ENCODE data around the gene FEZF2.

The FEZF2 gene

DNA sequence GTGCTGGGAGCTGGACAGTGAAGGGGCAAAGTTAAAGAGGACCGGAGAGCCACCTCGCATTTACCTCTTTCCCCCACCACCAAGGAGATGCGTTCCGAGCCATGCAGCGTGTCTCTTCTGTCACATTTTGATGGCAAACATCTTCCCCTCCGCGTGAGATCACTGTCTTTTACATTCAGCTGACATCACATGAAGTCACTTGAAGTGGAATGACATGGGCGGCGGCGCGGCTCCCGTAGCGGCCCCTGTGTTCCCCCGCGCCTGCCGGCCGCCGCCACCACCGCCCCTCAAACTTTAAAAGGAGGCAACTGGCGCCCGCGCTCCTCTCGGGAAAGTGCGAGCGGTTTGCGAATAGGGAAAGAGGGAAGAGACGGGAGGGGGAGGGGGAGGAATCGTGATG is at the start of gene FEZF2:
Gene FEZF2, minus strand, starts transcription at position 336 of the 400 bp plus-strand sequence. CDS start 682 bp downstream, outside the sequence.
- ChIA-PET POLR2A (ENCODE audit: low non-redundant PET) (no interaction called here), CTCF (no interaction called here)
- TF ChIP-seq, protein P1, sequence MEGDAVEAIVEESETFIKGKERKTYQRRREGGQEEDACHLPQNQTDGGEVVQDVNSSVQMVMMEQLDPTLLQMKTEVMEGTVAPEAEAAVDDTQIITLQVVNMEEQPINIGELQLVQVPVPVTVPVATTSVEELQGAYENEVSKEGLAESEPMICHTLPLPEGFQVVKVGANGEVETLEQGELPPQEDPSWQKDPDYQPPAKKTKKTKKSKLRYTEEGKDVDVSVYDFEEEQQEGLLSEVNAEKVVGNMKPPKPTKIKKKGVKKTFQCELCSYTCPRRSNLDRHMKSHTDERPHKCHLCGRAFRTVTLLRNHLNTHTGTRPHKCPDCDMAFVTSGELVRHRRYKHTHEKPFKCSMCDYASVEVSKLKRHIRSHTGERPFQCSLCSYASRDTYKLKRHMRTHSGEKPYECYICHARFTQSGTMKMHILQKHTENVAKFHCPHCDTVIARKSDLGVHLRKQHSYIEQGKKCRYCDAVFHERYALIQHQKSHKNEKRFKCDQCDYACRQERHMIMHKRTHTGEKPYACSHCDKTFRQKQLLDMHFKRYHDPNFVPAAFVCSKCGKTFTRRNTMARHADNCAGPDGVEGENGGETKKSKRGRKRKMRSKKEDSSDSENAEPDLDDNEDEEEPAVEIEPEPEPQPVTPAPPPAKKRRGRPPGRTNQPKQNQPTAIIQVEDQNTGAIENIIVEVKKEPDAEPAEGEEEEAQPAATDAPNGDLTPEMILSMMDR (conservative IDR thresholded peaks at IDR 0.05; ENCODE audit: low read depth), result no peak
- no peak for DNase-seq (ENCODE audit: low spot score)
- no peak within 1 kb of the TSS for H3K27ac ChIP-seq

DNA sequence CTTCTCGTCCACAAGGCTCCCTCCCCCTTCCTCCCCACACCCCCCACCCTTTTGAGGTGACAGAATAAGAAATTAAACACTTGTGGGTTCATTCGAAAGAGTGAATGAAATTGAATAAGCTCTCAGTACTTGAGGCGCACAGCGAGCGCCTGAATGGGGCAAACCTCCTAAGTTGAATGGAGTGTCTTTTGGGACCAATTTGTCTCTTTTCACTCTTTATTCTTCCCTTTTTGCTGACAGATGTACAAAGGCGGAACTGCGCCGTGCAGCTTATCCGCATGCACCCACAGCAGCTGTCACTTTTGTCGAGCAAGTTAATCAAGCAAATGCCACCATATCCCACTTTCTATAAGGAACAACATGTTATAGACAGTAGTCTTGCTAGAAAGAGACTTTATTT is 47.9 kb upstream of the FEZF2 start:
- no peak for DNase-seq (ENCODE audit: low spot score)
- POLR2A ChIA-PET (ENCODE audit: low non-redundant PET), result no interaction called here
- CTCF ChIA-PET, result no interaction called here
- TF ChIP-seq, protein P1 (conservative IDR thresholded peaks at IDR 0.05; ENCODE audit: low read depth), result no peak
- H3K27ac ChIP-seq, result no peak overlapping the region

DNA sequence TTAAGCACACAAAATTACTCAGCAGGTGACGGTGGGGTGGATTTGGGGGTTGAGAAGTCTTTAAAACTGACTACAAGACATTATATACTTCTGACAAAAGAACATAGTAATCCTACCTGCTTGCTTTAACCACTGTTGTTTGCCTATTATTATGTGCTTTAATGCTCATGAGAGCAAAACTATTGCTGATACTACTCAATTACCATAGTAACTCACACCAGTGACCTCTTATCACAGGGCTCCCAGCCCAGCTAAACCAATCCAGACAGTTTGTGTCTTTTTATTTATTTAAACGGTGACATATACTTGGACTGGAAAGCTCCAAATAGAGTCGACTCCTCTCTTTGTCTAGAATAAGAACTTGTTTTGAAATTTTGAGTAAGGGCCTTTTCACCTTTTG is 42.8 kb upstream of the FEZF2 start:
- POLR2A ChIA-PET (ENCODE audit: low non-redundant PET), result no interaction called here
- TF ChIP-seq, protein P1 (conservative IDR thresholded peaks at IDR 0.05; ENCODE audit: low read depth), result no peak
- CTCF ChIA-PET, result interaction anchor here (0.7 kb wide), 1 partner anchor 558 kb away, joined by 7 read pairs; no protein-coding TSS in a partner anchor
- DNase-seq (ENCODE audit: low spot score), result no peak
- no peak overlapping the region for H3K27ac ChIP-seq

DNA sequence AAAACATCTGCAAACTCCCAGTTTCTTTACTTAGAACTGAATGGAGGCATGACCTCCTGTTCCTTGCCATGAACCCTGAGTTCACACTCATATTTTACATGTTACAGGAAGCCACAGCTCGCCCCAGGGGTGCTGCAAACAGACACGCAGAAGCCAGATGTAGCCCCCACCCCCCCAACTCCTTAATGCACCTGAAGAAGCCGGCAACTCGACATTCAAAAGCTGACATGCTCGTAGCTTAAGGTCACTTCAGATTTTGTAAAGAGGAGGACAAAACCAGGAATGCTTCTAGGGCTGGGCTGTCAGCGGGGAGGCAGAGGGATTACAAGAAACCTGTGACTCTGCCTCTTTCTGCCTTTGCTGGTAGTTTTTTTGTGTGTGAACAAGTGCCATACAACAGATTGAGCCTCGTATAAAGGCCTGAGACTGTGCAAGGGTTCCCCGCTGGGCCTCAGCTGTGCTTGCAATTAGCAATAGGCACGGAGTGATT is 42.0 kb upstream of the FEZF2 start:
- POLR2A ChIA-PET (ENCODE audit: low non-redundant PET), result no interaction called here

DNA sequence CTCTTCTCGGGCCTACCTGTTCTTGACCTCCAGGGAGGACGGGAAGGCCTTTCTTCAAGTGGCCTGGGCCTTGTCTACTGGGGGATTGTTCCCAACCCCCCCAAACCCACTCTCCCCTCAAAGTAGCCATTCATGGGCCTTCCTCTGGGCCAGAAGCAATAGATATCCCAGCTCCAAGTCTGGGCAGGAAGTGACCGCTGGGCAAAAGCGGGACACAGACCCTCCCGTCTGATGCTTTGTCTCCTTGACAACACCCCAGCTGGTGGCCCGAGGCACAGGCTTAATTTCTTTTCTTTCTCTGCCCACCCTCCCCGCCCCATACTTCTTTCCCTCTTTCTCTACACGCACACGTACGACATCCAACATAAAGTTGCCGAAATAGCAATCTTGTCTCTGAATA is 41.4 kb upstream of the FEZF2 start:
- no peak for DNase-seq (ENCODE audit: low spot score)
- CTCF ChIA-PET, result no interaction called here
- no peak overlapping the region for H3K27ac ChIP-seq
- POLR2A ChIA-PET (ENCODE audit: low non-redundant PET), result no interaction called here
- TF ChIP-seq, protein P1 (conservative IDR thresholded peaks at IDR 0.05; ENCODE audit: low read depth), result no peak

More for the DNA sequence above, 42.0 kb upstream of the FEZF2 start:
- CTCF ChIA-PET, result no interaction called here
- no peak overlapping the region for H3K27ac ChIP-seq
- no peak for DNase-seq (ENCODE audit: low spot score)
- TF ChIP-seq, protein P1 (conservative IDR thresholded peaks at IDR 0.05; ENCODE audit: low read depth), result no peak

DNA sequence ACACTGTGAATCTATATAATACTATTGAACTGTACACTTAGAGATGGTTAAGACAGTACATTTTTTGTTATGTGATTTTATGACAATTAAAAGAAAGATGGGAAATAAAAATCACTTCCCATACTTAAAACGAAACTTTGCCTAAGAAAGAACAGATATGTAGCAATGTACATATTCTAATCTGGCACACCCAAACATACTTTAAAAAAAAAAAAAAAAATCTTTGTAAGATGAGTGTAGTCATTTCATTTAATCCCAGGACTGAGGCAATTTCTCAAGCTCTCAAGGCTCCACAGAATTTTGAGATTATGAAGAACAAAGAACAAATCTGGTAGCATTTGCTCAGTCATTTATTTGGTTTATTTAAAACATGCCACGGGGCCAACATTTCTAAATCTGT is 40.3 kb upstream of the FEZF2 start:
- CTCF ChIA-PET, result no interaction called here
- POLR2A ChIA-PET (ENCODE audit: low non-redundant PET), result no interaction called here
- H3K27ac ChIP-seq, result no peak overlapping the region
- no peak for DNase-seq (ENCODE audit: low spot score)
- TF ChIP-seq, protein P1 (conservative IDR thresholded peaks at IDR 0.05; ENCODE audit: low read depth), result no peak

DNA sequence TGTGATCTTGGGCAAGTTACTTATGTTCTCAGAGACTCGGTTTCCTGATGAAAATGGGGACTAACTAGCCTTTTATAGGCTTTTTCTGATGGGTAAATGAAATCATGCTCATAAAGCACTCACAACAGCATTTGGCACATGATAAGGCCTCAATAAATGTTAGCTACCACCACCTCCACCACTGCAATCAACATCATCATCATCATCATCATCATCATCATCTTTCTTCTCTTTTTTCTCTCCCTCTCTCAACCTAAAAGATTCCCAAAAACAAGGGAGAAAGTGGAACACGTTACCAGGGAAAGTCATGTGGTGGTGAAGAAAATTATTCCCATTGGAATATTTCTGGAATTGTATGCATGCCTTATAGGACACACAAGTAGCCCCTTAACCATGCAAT is 33.6 kb upstream of the FEZF2 start:
- TF ChIP-seq, protein P1 (conservative IDR thresholded peaks at IDR 0.05; ENCODE audit: low read depth), result no peak
- H3K27ac ChIP-seq, result no peak overlapping the region
- DNase-seq (ENCODE audit: low spot score), result no peak
- CTCF ChIA-PET, result no interaction called here
- POLR2A ChIA-PET (ENCODE audit: low non-redundant PET), result no interaction called here

All from RWPE1 (cell line).